ENCODE results near the gene SLAIN2. TPM values are rescaled to one million over a fixed set of nuclear protein-coding genes. Genes with fewer than 3 reads are reported as not detected.
"Not testable (repeated sequence)": the region's sequence is repeated elsewhere in the genome, so short reads cannot be mapped to it uniquely, and the experiment has no call there.

SLAIN2 gene
- total RNA-seq, 1 donor from 2014 or later = 132 TPM

- Histone ChIP-seq H3K36me3 (no peaks in the 10 kb centered on the region), H3K9me3 (replicated peaks) (no peaks in the 10 kb centered on the region), H3K27me3 (ENCODE audit: low read depth) (peaks cover 4% of the 10 kb centered on the region), H3K4me1 (no peaks in the 10 kb centered on the region), H3K27ac (replicated peaks) (no peak overlapping the region), H3K4me3 (no peak overlapping the region)
- DNase-seq = no peak
- intact Hi-C loops (cut with micrococcal nuclease) = no loop called here
- no peak for TF ChIP-seq CTCF (IDR thresholded peaks at IDR 0.05; ENCODE audit: borderline replicate concordance)
Measured at GRCh38 chr4:48299560-48299959, 41.8 kb upstream of the SLAIN2 start.

GRCh38 chr4:48300004-48300403 lies 41.3 kb upstream of the SLAIN2 start:
- intact Hi-C loops (cut with micrococcal nuclease) = no loop called here
- no peak for TF ChIP-seq CTCF (IDR thresholded peaks at IDR 0.05; ENCODE audit: borderline replicate concordance)
- DNase-seq = no peak
- H3K27ac ChIP-seq (replicated peaks) = no peak overlapping the region
- H3K9me3 ChIP-seq (replicated peaks) = no peaks in the 10 kb centered on the region
- no peaks in the 10 kb centered on the region for H3K4me1 ChIP-seq
- peaks cover 4% of the 10 kb centered on the region for H3K27me3 ChIP-seq (ENCODE audit: low read depth)
- no peaks in the 10 kb centered on the region for H3K36me3 ChIP-seq
- no peak overlapping the region for H3K4me3 ChIP-seq

DNA sequence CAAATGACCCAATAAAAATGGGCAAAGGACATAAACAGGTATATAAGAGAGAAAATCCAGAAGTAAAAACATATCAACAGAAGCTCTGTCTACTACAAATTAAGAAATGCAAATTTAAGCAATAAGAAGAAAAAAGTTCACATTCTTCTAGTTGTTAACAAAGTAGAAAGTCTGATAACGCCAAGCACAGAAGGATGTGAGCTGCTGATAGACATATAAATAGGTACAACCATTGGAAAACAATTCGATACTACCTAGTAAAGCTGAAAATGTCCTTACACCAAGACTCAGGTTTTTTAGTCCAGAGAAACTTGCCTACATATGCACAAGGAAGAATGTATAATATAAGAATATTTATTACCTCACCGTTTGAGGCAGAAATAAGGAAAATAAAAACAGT lies 35.8 kb upstream of the SLAIN2 start:
- DNase-seq = no peak
- H3K4me3 ChIP-seq = no peak overlapping the region
- H3K27me3 ChIP-seq (ENCODE audit: low read depth) = peaks cover 4% of the 10 kb centered on the region
- H3K27ac ChIP-seq (replicated peaks) = no peak overlapping the region
- intact Hi-C loops (cut with micrococcal nuclease) = no loop called here
- no peaks in the 10 kb centered on the region for H3K4me1 ChIP-seq
- TF ChIP-seq CTCF (IDR thresholded peaks at IDR 0.05; ENCODE audit: borderline replicate concordance) = no peak
- H3K9me3 ChIP-seq (replicated peaks) = no peaks in the 10 kb centered on the region
- no peaks in the 10 kb centered on the region for H3K36me3 ChIP-seq

DNA sequence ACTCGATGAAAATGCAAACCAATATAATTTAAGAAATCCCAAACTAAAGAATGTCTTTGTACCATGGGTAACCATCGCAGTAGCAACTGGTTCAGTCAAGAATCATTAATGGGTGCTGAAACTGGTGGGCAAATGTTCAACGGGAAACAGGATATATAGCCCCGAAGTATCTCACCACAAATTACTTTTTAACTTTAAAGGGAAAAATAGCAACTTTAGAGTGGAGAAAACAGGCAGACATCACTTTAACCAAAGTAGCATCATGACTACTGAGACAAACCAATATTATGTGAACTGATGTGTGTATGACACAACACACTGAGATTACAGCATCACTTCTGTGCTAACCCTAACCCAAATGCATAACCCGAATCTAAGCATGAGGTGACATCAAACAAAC lies 33.8 kb upstream of the SLAIN2 start:
- Histone ChIP-seq H3K4me3 (no peak overlapping the region), H3K27ac (replicated peaks) (no peak overlapping the region), H3K27me3 (ENCODE audit: low read depth) (no peaks in the 10 kb centered on the region), H3K36me3 (no peaks in the 10 kb centered on the region), H3K9me3 (replicated peaks) (no peaks in the 10 kb centered on the region), H3K4me1 (no peaks in the 10 kb centered on the region)
- intact Hi-C loops (cut with micrococcal nuclease) = no loop called here
- no peak for DNase-seq
- no peak for TF ChIP-seq CTCF (IDR thresholded peaks at IDR 0.05; ENCODE audit: borderline replicate concordance)

DNA sequence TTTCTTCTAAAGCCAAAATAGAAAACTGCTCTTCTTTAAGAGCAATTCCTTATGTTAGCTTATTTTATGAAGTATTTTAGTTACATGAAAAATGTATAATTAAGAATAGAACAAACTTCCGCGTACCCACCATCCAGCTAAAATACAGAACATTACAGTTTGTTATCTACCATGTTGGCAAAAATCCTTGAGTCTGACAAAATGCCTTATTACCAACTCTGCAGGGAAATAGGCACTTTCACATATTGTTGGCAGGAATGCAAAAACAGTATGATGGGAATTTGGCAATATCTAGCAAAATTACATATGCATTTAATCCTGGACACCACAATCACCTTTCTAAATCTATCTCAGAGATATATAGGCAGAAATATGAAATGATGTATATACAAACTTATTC lies 32.4 kb upstream of the SLAIN2 start:
- no peak for DNase-seq
- intact Hi-C loops (cut with micrococcal nuclease) = no loop called here
- Histone ChIP-seq H3K4me1 (no peaks in the 10 kb centered on the region), H3K27ac (replicated peaks) (no peak overlapping the region), H3K36me3 (no peaks in the 10 kb centered on the region), H3K9me3 (replicated peaks) (no peaks in the 10 kb centered on the region), H3K4me3 (no peak overlapping the region), H3K27me3 (ENCODE audit: low read depth) (no peaks in the 10 kb centered on the region)
- TF ChIP-seq CTCF (IDR thresholded peaks at IDR 0.05; ENCODE audit: borderline replicate concordance) = no peak

- Histone ChIP-seq H3K27me3 (ENCODE audit: low read depth) (no peaks in the 10 kb centered on the region), H3K4me1 (no peaks in the 10 kb centered on the region), H3K4me3 (no peak overlapping the region), H3K36me3 (no peaks in the 10 kb centered on the region), H3K9me3 (replicated peaks) (no peaks in the 10 kb centered on the region), H3K27ac (replicated peaks) (no peak overlapping the region)
- intact Hi-C loops (cut with micrococcal nuclease) = no loop called here
- no peak for TF ChIP-seq CTCF (IDR thresholded peaks at IDR 0.05; ENCODE audit: borderline replicate concordance)
- DNase-seq = no peak
Measured at GRCh38 chr4:48311896-48312295, 29.4 kb upstream of the SLAIN2 start.

DNA sequence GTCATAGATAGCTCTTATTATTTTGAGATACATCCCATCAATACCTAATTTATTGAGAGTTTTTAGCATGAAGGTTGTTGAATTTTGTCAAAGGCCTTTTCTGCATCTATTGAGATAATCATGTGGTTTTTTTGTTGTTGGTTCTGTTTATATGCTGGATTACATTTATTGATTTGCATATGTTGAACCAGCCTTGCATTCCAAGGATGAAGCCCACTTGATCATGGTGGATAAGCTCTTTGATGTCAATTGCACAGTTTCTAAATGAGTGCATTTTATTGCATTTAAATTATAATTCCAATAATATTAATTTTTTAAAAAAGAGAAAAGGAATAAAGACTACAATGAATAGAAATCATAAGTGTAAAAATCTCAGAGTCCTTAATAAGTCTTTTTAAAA lies 26.6 kb upstream of the SLAIN2 start:
- H3K27ac ChIP-seq (replicated peaks); H3K36me3 ChIP-seq; H3K9me3 ChIP-seq (replicated peaks); H3K27me3 ChIP-seq (ENCODE audit: low read depth); H3K4me3 ChIP-seq; DNase-seq; intact Hi-C loops (cut with micrococcal nuclease); H3K4me1 ChIP-seq: not testable (repeated sequence)
